HepG2 (cell line): ENCODE measurements around the gene CCNB1. TPM values are rescaled to one million over a fixed set of nuclear protein-coding genes. Genes with fewer than 3 reads are reported as not detected.
A peak's percentile ranks its signal among the peaks of the same experiment; 100 is the strongest.

Source experiments
- CENPT ChIP-seq: sonication (generic); formaldehyde crosslinking; IDR thresholded peaks from 2 replicates; pipeline ENCODE4 v1.8.0; 2022; ENCODE audit warnings: low read depth, mild to moderate bottlenecking, moderate library complexity, missing genetic modification reagents
- GTF3A ChIP-seq: sonication (generic); formaldehyde crosslinking; conservative IDR thresholded peaks from 2 replicates; pipeline ENCODE4 v1.4.0; 2020; ENCODE audit warnings: mild to moderate bottlenecking, missing genetic modification reagents
- HCFC1 ChIP-seq: fragments of 150-350 bp; IDR thresholded peaks from 2 replicates; pipeline ENCODE4 v1.6.1; 2014; ENCODE audit warnings: low read depth, low read length
- HDAC1 ChIP-seq: sonication (generic); formaldehyde crosslinking; IDR thresholded peaks from 2 replicates; pipeline ENCODE4 v1.5.1; 2020; ENCODE audit warnings: mild to moderate bottlenecking, missing genetic modification reagents
- NFYC ChIP-seq: IDR thresholded peaks from 2 replicates; pipeline ENCODE4 v1.6.1; 2016; ENCODE audit warnings: missing genetic modification reagents, missing compliant biosample characterization
- PHF20 ChIP-seq: sonication (generic); formaldehyde crosslinking; IDR thresholded peaks from 2 replicates; pipeline ENCODE4 v1.5.0; 2020; ENCODE audit warnings: mild to moderate bottlenecking, missing genetic modification reagents
- RAD21 ChIP-seq: fragments of 450-650 bp; formaldehyde crosslinking; IDR thresholded peaks from 2 replicates; pipeline ENCODE4 v1.5.0; 2020; ENCODE audit warnings: mild to moderate bottlenecking
- SP4 ChIP-seq: sonication (generic); formaldehyde crosslinking; IDR thresholded peaks from 2 replicates; pipeline ENCODE4 v1.8.1; 2023; ENCODE audit warnings: mild to moderate bottlenecking, missing genetic modification reagents
- ZBTB7B ChIP-seq: sonication (generic); formaldehyde crosslinking; IDR thresholded peaks from 2 replicates; pipeline ENCODE4 v1.4.0; 2020; ENCODE audit warnings: missing genetic modification reagents
- ZFP37 ChIP-seq: sonication (generic); formaldehyde crosslinking; IDR thresholded peaks from 2 replicates; pipeline ENCODE4 v1.4.0; 2020; ENCODE audit warnings: missing genetic modification reagents, borderline replicate concordance
- ZNF274 ChIP-seq: sonication (generic); formaldehyde crosslinking; IDR thresholded peaks from 2 replicates; pipeline ENCODE4 v1.5.1; 2020; ENCODE audit warnings: mild to moderate bottlenecking, missing genetic modification reagents
- ZNF761 ChIP-seq: sonication (generic); formaldehyde crosslinking; conservative IDR thresholded peaks from 2 replicates; pipeline ENCODE4 v1.4.0; 2020; ENCODE audit warnings: mild to moderate bottlenecking, missing genetic modification reagents
- ZNF781 ChIP-seq: sonication (generic); formaldehyde crosslinking; IDR thresholded peaks from 2 replicates; pipeline ENCODE4 v1.5.1; 2020; ENCODE audit warnings: borderline replicate concordance, mild to moderate bottlenecking, missing genetic modification reagents; ENCODE audit errors: not compliant biosample characterization
- polyA plus RNA-seq, 8 experiments: library from polyadenylated mRNA; depleted of rRNA in 3 of 8; stranded (reverse) in 7 of 8; unstranded in 1 of 8; fragments of >200 nt; fragmentation: Illumina TruSeq in 4 of 8; extraction: Trizol in 4 of 8; gene quantifications; 2 replicates each; pipeline versions ENCODE4 v1.2.1 to v1.2.3, GENCODE V29; 2011 to 2016; ENCODE audit warnings: low read depth in 4 of 8, missing spikeins in 1 of 8, mixed read lengths in 1 of 8; ENCODE audit not compliant: insufficient read depth in 1 of 8
- total RNA-seq, 5 experiments: library from RNA; depleted of rRNA; stranded (reverse); fragments of >200 nt; fragmentation: Illumina TruSeq; extraction: Trizol; gene quantifications; 2 replicates each; pipeline ENCODE4 v1.2.3, GENCODE V29; 2016; ENCODE audit warnings: low read depth in 1 of 5
- TF ChIP-seq, protein P1 (sequence below), 2 experiments: fragments of 450-650 bp in 1 of 2; sonication (generic) in 1 of 2; formaldehyde crosslinking; IDR thresholded peaks; 2 replicates each; pipeline versions ENCODE4 v1.5.0 to v1.8.0; 2020 to 2022; ENCODE audit warnings: mild to moderate bottlenecking in 1 of 2, missing genetic modification reagents in 1 of 2
- TF ChIP-seq, protein P2 (sequence below): sonication (generic); formaldehyde crosslinking; IDR thresholded peaks from 2 replicates; pipeline ENCODE4 v1.8.0; 2022; ENCODE audit warnings: low read depth, missing genetic modification reagents
- TF ChIP-seq, protein P3 (sequence below): sonication (generic); formaldehyde crosslinking; IDR thresholded peaks from 2 replicates; pipeline ENCODE4 v1.8.1; 2023; ENCODE audit warnings: mild to moderate bottlenecking, missing genetic modification reagents
- TF ChIP-seq, protein P4 (sequence below): sonication (generic); formaldehyde crosslinking; IDR thresholded peaks from 2 replicates; pipeline ENCODE4 v1.4.0; 2020; ENCODE audit warnings: missing genetic modification reagents
- TF ChIP-seq, protein P5 (sequence below): sonication (generic); formaldehyde crosslinking; IDR thresholded peaks from 2 replicates; pipeline ENCODE4 v1.5.0; 2020; ENCODE audit warnings: mild to moderate bottlenecking, missing genetic modification reagents, borderline replicate concordance
- TF ChIP-seq, protein P6 (sequence below): sonication (generic); formaldehyde crosslinking; IDR thresholded peaks from 2 replicates; pipeline ENCODE4 v1.8.1; 2023; ENCODE audit warnings: mild to moderate bottlenecking, missing genetic modification reagents, borderline replicate concordance

The CCNB1 gene
- total and polyA plus RNA-seq, 2 of the 13 experiments (the other 11 are each of a cell fraction or from before 2014, with no cell fraction given) = 82.3 to 316 TPM

DNA sequence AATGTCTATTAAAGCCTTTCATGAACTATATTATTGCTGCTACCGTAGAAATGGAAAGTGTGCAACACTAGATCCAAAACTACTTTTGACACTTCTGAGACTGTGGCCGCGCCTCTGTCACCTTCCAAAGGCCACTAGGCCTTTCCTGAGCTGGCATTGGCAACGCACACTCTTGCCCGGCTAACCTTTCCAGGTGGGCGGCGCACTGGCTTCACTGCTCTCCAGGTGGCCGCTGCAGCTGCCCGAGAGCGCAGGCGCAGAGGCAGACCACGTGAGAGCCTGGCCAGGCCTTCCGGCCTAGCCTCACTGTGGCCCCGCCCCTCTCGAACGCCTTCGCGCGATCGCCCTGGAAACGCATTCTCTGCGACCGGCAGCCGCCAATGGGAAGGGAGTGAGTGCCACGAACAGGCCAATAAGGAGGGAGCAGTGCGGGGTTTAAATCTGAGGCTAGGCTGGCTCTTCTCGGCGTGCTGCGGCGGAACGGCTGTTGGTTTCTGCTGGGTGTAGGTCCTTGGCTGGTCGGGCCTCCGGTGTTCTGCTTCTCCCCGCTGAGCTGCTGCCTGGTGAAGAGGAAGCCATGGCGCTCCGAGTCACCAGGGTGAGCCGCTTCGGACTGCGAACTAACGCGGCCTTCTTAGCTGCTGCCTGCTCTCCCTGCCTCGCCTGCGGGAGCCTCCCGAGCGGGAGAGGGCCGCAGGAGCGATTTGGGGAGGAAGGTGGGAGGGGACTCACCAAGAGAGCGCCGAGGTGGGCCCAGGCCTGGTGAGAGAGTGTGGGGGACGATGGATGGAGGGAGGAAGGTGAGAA lies at the start of gene CCNB1 (continued):
- TF ChIP-seq, protein P1, sequence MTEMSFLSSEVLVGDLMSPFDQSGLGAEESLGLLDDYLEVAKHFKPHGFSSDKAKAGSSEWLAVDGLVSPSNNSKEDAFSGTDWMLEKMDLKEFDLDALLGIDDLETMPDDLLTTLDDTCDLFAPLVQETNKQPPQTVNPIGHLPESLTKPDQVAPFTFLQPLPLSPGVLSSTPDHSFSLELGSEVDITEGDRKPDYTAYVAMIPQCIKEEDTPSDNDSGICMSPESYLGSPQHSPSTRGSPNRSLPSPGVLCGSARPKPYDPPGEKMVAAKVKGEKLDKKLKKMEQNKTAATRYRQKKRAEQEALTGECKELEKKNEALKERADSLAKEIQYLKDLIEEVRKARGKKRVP (CRISPR knock-in tag; IDR thresholded peaks at IDR 0.05) = no peak
- TF ChIP-seq PHF20 (CRISPR knock-in tag) (peak; percentile 85), ZNF274 (CRISPR knock-in tag) (peak; percentile 32; the same call in 1 of the 2 replicates), NFYC (CRISPR knock-in tag) (peak; percentile 95), CENPT (CRISPR knock-in tag) (peak; percentile 91), HDAC1 (CRISPR knock-in tag) (peak; percentile 100), ZBTB7B (CRISPR knock-in tag) (peak; percentile 52; the same call in 1 of the 2 replicates), ZFP37 (CRISPR knock-in tag) (0 out of 2 replicates have a peak, but pooled peaks have one; percentile 20), SP4 (peak; percentile 89), HCFC1 (0 out of 2 replicates have a peak, but pooled peaks have one; percentile 23), RAD21 (peak; percentile 34; the same call in 1 of the 2 replicates), GTF3A (CRISPR knock-in tag) (no peak), ZNF761 (CRISPR knock-in tag) (peak; percentile 74), ZNF781 (peak; percentile 32)
- TF ChIP-seq, protein P2, sequence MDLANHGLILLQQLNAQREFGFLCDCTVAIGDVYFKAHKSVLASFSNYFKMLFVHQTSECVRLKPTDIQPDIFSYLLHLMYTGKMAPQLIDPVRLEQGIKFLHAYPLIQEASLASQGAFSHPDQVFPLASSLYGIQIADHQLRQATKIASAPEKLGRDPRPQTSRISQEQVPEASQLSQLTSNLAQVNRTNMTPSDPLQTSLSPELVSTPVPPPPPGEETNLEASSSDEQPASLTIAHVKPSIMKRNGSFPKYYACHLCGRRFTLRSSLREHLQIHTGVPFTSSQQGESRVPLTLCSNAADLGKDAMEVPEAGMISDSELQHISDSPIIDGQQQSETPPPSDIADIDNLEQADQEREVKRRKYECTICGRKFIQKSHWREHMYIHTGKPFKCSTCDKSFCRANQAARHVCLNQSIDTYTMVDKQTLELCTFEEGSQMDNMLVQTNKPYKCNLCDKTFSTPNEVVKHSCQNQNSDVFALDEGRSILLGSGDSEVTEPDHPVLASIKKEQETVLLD (CRISPR knock-in tag) = peak; percentile 59; the same call in 1 of the 2 replicates
- TF ChIP-seq, protein P3, sequence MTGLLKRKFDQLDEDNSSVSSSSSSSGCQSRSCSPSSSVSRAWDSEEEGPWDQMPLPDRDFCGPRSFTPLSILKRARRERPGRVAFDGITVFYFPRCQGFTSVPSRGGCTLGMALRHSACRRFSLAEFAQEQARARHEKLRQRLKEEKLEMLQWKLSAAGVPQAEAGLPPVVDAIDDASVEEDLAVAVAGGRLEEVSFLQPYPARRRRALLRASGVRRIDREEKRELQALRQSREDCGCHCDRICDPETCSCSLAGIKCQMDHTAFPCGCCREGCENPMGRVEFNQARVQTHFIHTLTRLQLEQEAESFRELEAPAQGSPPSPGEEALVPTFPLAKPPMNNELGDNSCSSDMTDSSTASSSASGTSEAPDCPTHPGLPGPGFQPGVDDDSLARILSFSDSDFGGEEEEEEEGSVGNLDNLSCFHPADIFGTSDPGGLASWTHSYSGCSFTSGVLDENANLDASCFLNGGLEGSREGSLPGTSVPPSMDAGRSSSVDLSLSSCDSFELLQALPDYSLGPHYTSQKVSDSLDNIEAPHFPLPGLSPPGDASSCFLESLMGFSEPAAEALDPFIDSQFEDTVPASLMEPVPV (CRISPR knock-in tag) = peak; percentile 95; the same call in 1 of the 2 replicates
- TF ChIP-seq, protein P4, sequence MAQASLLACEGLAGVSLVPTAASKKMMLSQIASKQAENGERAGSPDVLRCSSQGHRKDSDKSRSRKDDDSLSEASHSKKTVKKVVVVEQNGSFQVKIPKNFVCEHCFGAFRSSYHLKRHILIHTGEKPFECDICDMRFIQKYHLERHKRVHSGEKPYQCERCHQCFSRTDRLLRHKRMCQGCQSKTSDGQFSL = no peak
- TF ChIP-seq, protein P5, sequence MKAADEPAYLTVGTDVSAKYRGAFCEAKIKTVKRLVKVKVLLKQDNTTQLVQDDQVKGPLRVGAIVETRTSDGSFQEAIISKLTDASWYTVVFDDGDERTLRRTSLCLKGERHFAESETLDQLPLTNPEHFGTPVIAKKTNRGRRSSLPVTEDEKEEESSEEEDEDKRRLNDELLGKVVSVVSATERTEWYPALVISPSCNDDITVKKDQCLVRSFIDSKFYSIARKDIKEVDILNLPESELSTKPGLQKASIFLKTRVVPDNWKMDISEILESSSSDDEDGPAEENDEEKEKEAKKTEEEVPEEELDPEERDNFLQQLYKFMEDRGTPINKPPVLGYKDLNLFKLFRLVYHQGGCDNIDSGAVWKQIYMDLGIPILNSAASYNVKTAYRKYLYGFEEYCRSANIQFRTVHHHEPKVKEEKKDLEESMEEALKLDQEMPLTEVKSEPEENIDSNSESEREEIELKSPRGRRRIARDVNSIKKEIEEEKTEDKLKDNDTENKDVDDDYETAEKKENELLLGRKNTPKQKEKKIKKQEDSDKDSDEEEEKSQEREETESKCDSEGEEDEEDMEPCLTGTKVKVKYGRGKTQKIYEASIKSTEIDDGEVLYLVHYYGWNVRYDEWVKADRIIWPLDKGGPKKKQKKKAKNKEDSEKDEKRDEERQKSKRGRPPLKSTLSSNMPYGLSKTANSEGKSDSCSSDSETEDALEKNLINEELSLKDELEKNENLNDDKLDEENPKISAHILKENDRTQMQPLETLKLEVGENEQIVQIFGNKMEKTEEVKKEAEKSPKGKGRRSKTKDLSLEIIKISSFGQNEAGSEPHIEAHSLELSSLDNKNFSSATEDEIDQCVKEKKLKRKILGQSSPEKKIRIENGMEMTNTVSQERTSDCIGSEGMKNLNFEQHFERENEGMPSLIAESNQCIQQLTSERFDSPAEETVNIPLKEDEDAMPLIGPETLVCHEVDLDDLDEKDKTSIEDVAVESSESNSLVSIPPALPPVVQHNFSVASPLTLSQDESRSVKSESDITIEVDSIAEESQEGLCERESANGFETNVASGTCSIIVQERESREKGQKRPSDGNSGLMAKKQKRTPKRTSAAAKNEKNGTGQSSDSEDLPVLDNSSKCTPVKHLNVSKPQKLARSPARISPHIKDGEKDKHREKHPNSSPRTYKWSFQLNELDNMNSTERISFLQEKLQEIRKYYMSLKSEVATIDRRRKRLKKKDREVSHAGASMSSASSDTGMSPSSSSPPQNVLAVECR = peak; percentile 100
- TF ChIP-seq, protein P6, sequence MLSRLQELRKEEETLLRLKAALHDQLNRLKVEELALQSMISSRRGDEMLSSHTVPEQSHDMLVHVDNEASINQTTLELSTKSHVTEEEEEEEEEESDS (CRISPR knock-in tag) = no peak
